Measurements from ENCODE around the gene SELENOV. TPM values are rescaled to one million over a fixed set of nuclear protein-coding genes. Genes with fewer than 3 reads are reported as not detected.
A peak's percentile ranks its signal among the peaks of the same experiment; 100 is the strongest.

The SELENOV gene
- total and polyA plus RNA-seq, 9 of the 15 experiments (the other 6 are each of a cell fraction or from before 2014, with no cell fraction given), result 0.04 to 0.09 (median 0.06) TPM; not detected in 4

- TF ChIP-seq CREB3 (tag; conservative IDR thresholded peaks at IDR 0.05; ENCODE audit: low read depth), result no peak
- TF ChIP-seq REST (IDR thresholded peaks at IDR 0.05; ENCODE audit: borderline replicate concordance), result peak; percentile 55; the same call in 1 of the 2 replicates
- no peak for TF ChIP-seq REST (CRISPR knock-in tag; IDR thresholded peaks at IDR 0.05; ENCODE audit: low read depth)
- TF ChIP-seq ZNF274 (IDR thresholded peaks at IDR 0.05; ENCODE audit: borderline replicate concordance, low read depth, low read length), result no peak
- TF ChIP-seq RAD21 (CRISPR knock-in tag; conservative IDR thresholded peaks at IDR 0.05 in 1 of 2, IDR thresholded peaks at IDR 0.05 in 1 of 2), result peak; percentile 46 to 68
- no peak for TF ChIP-seq ELK1 (CRISPR knock-in tag; IDR thresholded peaks at IDR 0.05)
- peak; percentile 74 for TF ChIP-seq ATF7 (IDR thresholded peaks at IDR 0.05)
- TF ChIP-seq CREB1 (IDR thresholded peaks at IDR 0.05), result 0 out of 2 replicates have a peak, but pooled peaks have one; percentile 39
- TF ChIP-seq CREB1 (CRISPR knock-in tag; IDR thresholded peaks at IDR 0.05), result no peak
- TF ChIP-seq EP300 (IDR thresholded peaks at IDR 0.05; ENCODE audit: low read length), result no peak
- no peak for TF ChIP-seq CHAMP1 (IDR thresholded peaks at IDR 0.05)
- no peak for TF ChIP-seq ZNF780A (CRISPR knock-in tag; IDR thresholded peaks at IDR 0.05)
- TF ChIP-seq ZNF12 (CRISPR knock-in tag; IDR thresholded peaks at IDR 0.05), result no peak
- TF ChIP-seq KHSRP (IDR thresholded peaks at IDR 0.05), result no peak
- TF ChIP-seq ZSCAN29 (IDR thresholded peaks at IDR 0.05), result no peak
- TF ChIP-seq POLR2A (conservative IDR thresholded peaks at IDR 0.05), result peak; percentile 83
- TF ChIP-seq ZNF253 (CRISPR knock-in tag; conservative IDR thresholded peaks at IDR 0.05), result no peak
Measured at GRCh38 chr19:39539518-39540332, 24.8 kb downstream of the SELENOV start, which contains the start of gene EID2 (continued).

Data from K562 (cell line).